ENCODE data around the gene ADARB2. TPM values are rescaled to one million over a fixed set of nuclear protein-coding genes. Genes with fewer than 3 reads are reported as not detected.
A peak's percentile ranks its signal among the peaks of the same experiment; 100 is the strongest.

Gene ADARB2
- total and polyA plus RNA-seq, 10 of the 15 experiments (the other 5 are each of a cell fraction or from before 2014, with no cell fraction given): 0.02 to 4.1 (median 0.76) TPM

DNA sequence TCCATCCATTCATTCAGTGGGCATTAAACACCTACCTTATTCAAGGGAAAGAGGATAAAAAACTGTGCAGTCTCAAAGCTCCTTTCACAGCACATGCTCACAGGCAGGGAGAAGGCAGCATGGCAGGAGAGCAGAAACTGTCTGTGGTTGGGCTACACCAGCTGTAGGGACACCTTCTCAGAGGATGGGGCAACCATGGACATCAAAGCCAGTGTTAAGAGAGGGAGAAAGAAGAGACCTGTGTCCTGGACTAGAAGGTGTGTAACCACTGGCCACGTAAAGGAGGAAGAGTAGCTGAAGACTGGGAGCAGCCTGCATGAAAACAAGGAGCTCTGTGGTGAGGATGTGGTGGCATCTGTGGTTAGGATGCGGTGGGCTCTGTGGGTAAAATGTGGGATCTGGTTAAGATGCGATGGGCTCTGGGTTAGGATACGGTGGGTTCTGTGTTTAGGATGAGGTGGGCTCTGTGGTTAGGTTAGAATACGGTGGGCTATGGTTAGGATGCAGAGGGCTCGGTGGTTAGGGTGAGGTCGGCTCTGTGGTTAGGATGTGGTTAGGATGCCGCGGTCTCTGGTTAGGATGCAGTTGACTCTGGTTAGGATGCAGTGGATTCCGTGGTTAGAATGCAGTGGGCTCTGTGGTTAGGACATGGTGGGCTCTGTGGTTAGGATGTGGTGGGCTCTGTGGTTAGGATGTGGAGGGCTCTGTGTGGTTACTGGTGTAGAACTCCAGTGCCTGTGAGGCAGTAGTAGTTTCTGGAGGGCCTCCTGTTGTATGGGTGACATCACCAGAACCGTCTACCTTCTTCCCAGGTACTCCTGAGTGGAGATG lies 483.6 kb downstream of the ADARB2 start (continued):
- TF ChIP-seq HDGF (IDR thresholded peaks at IDR 0.05) (0 out of 2 replicates have a peak, but pooled peaks have one; percentile 48), EED (IDR thresholded peaks at IDR 0.05; ENCODE audit: low read depth) (peak; percentile 82; the same call in 1 of the 2 replicates), CHD1 (IDR thresholded peaks at IDR 0.05; ENCODE audit: low read depth, low read length) (no peak), POLR2A (IDR thresholded peaks at IDR 0.05; ENCODE audit: low read depth, low read length) (no peak)

DNA sequence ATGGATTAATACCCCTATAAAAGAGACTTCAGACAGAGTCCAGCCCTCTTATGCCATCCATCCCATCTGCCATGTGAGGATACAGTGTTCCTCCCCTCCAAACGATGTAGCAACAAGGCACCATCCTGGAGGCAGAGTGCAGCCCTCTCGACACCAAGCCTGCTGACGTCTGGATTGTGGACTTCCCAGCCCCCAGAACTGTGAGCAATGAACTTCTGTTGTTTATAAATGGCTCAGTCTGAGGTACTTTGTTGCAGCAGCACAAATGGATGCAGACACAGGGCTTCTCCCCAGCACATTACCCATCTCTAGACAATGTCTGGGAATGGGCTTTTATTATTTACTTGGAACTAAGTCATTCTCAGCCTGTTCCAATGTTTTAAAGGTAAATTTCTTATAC lies 485.6 kb downstream of the ADARB2 start:
- FAIRE-seq: no peak
- Histone ChIP-seq H3K9me3 (replicated peaks; ENCODE audit: control insufficient read depth, insufficient read depth, low read length) (no peaks in the 10 kb centered on the region; the same call in 2 of the 3 replicates), H3K4me1 (ENCODE audit: control insufficient read depth, insufficient read depth, low read length) (no peaks in the 10 kb centered on the region), H3K79me2 (ENCODE audit: control insufficient read depth, insufficient read depth, low read length) (no peaks in the 10 kb centered on the region), H3K27ac (ENCODE audit: control insufficient read depth, insufficient read depth) (no peak overlapping the region), H2AFZ (ENCODE audit: control insufficient read depth, low read depth, low read length) (no peak overlapping the region), H3K4me2 (ENCODE audit: control insufficient read depth, insufficient read depth) (no peak overlapping the region), H4K20me1 (ENCODE audit: control insufficient read depth, insufficient read depth) (no peaks in the 10 kb centered on the region), H3K27me3 (replicated peaks in 1 of 2; ENCODE audit: control insufficient read depth in 2 of 2, insufficient read depth in 2 of 2, low read length in 1 of 2) (no peaks in the 10 kb centered on the region; a peak in 1 of 4 replicates), H3K36me3 (ENCODE audit: control insufficient read depth in 2 of 2, insufficient read depth in 2 of 2, low read length in 1 of 2) (no peaks in the 10 kb centered on the region), H3K4me3 (no peak overlapping the region), H3K9ac (ENCODE audit: control insufficient read depth, insufficient read depth, low read length) (no peak overlapping the region)
- TF ChIP-seq, protein P1, sequence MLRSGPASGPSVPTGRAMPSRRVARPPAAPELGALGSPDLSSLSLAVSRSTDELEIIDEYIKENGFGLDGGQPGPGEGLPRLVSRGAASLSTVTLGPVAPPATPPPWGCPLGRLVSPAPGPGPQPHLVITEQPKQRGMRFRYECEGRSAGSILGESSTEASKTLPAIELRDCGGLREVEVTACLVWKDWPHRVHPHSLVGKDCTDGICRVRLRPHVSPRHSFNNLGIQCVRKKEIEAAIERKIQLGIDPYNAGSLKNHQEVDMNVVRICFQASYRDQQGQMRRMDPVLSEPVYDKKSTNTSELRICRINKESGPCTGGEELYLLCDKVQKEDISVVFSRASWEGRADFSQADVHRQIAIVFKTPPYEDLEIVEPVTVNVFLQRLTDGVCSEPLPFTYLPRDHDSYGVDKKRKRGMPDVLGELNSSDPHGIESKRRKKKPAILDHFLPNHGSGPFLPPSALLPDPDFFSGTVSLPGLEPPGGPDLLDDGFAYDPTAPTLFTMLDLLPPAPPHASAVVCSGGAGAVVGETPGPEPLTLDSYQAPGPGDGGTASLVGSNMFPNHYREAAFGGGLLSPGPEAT (IDR thresholded peaks at IDR 0.05; ENCODE audit: low read depth): no peak
- no peak for TF ChIP-seq E4F1 (IDR thresholded peaks at IDR 0.05; ENCODE audit: borderline replicate concordance, partially characterized antibody)
- TF ChIP-seq, protein P2, sequence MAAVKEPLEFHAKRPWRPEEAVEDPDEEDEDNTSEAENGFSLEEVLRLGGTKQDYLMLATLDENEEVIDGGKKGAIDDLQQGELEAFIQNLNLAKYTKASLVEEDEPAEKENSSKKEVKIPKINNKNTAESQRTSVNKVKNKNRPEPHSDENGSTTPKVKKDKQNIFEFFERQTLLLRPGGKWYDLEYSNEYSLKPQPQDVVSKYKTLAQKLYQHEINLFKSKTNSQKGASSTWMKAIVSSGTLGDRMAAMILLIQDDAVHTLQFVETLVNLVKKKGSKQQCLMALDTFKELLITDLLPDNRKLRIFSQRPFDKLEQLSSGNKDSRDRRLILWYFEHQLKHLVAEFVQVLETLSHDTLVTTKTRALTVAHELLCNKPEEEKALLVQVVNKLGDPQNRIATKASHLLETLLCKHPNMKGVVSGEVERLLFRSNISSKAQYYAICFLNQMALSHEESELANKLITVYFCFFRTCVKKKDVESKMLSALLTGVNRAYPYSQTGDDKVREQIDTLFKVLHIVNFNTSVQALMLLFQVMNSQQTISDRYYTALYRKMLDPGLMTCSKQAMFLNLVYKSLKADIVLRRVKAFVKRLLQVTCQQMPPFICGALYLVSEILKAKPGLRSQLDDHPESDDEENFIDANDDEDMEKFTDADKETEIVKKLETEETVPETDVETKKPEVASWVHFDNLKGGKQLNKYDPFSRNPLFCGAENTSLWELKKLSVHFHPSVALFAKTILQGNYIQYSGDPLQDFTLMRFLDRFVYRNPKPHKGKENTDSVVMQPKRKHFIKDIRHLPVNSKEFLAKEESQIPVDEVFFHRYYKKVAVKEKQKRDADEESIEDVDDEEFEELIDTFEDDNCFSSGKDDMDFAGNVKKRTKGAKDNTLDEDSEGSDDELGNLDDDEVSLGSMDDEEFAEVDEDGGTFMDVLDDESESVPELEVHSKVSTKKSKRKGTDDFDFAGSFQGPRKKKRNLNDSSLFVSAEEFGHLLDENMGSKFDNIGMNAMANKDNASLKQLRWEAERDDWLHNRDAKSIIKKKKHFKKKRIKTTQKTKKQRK (IDR thresholded peaks at IDR 0.05; ENCODE audit: low read depth, low read length): no peak
- TF ChIP-seq PAX5 (IDR thresholded peaks at IDR 0.05; ENCODE audit: borderline replicate concordance, low read depth, low read length): no peak
- no peak for DNase-seq (ENCODE audit: low read depth, low spot score)
- BruUV-seq (replicated peaks): no TSS peak
- intact Hi-C loops (cut with micrococcal nuclease; ENCODE audit: unreplicated experiment) (no loop called here), in situ Hi-C loops (cut with MboI) (no loop called here)
- SMC1A ChIA-PET (ENCODE audit: uncharacterized antibody, unreplicated experiment): no interaction called here
- RAD21 ChIA-PET (ENCODE audit: unreplicated experiment): no interaction called here
- WGBS (ENCODE audit: insufficient coverage, insufficient replicate concordance, low lambda C conversion rate, missing lambda C conversion rate): 0% methylated on average over 3 of the region's 3 CpGs
- no peak for ATAC-seq
- CTCF ChIA-PET: no interaction called here
- POLR2A ChIA-PET: no interaction called here

Measured in GM12878 (cell line).